Activated naive CD4-positive, alpha-beta T cell treated with anti-CD3 and anti-CD28 coated beads, Interleukin-2, amount 50 U/mL, for 16 hours (primary cell): ENCODE results near the gene P2RX3.

Source experiments
- DNase-seq: peaks from one replicate; pipeline ENCODE4 v3.0.0-alpha.2; 2020

The P2RX3 gene

GRCh38 chr11:57310630-57311086 is 27.5 kb upstream of the P2RX3 start:
- DNase-seq, result no peak

DNA sequence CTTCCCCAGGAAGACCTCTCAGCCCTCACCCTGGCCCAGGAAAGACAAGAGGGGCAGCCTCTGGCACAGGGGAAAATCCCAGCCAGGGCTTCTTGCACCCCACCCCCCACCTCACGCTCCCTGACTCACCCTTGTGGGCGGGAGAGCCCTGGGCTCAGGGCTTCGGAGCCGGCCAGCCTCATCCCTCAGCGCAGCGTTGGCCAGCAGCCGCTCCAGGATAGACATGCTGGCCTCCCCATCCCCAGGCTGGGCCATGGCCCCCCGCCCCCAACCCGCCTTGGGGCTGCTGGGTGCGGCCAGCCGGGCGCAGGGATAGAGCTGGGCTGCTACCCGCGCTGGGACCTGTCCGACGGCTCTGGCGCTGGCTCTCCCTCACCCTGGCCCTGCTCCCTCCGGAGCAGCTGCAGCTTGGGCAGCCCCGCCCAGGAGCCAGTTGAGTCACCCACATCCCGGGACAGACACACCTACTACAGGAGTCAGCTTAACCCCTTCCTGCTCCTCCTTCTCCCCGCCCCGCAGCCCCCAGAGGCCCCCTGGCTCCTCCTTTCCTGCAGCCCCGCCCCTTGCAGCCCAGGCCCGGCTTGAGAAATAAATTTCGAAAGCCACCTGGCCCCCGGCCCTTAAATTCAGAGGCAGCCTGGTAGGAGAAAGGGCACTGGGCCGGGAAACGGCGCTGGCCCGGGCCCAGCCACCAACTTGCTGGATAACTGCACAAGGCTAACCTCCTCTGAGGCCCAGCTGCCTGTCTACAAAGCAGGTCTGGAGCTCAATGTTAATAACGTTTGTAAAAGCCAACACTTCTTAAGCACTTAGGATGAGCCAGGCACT is 26.8 kb upstream of the P2RX3 start:
- DNase-seq, result peak; percentile 49

- no peak for DNase-seq
Measured at GRCh38 chr11:57312511-57313021, 25.6 kb upstream of the P2RX3 start.

DNA sequence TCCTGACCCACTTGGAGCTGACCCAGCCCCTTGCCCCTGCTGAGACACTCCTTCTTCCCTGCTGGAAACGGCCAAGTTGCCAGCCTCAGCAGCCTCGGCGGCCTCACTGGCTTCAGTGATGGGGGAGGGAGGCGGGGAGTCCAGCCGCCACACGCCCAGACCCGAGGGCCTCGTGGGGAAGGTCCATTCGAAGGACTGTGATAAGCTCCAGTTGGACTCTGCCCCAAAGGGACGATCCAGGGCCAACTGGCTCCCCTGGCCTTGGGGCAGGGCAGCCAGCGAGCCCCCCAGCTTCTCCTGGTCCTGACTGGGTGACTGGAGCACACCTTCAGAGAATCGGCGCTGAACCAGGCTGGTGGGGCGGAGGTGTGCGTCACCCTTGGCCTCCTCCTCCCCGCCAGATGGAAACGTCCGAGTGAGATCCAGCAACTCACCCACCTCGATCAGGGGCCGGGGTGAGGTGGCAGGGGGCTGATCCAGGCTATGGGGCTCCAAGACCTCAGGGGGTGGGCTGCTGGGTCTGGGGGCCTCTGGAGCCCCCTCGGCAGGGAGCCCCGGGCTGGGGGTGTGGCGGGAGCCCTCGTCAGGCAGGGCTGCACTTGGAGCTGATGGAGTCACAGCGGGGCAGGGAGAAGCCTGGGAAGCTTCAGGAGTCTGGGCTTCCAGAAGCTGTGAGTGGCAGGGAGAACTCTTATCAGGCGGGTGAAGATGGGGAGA is 24.9 kb upstream of the P2RX3 start:
- no peak for DNase-seq

- no peak for DNase-seq
Measured at GRCh38 chr11:57313788-57314135, 24.4 kb upstream of the P2RX3 start.

GRCh38 chr11:57314221-57314973 is 23.8 kb upstream of the P2RX3 start:
- no peak for DNase-seq

GRCh38 chr11:57315491-57315890 is 22.7 kb upstream of the P2RX3 start:
- no peak for DNase-seq

DNA sequence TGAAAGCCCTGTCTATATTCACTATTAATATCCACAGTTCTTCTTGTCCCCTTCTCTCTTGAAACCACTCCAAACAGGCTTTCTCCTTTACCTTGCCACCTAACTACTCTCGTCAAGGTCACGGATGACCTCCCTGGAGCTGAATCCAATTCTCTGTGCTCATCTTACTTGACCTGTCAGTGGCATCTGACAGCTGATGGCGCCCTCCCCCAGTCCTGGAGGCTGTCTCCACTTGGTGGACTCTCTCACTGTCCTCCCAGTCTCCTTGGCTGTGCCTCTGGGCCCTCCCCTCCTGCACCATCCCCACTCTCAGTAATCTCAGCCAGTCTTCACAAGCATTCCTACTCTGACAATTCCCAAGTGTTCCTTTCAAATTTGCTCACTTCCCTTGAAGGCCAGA is 22.1 kb upstream of the P2RX3 start:
- DNase-seq, result no peak

DNA sequence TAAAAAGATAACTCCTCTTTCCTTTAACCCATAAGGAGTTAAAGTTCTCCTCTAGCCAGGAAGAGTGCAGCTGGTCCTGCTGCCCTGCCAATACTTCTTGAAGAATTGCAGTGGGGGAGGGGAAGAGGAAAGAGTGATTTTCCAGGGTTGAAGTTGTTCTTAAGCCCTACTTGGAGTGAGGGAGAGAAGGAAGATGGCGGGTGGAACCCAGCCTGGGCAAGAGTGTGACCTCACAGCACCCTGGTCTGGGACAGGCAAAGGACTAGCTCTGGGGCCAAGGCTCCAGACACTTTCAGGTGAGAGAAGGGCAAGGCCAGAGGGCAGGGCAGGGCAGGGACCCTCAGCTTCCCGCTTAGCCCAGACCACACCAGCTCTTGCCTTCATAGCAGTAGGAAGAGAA is 20.0 kb upstream of the P2RX3 start:
- no peak for DNase-seq

DNA sequence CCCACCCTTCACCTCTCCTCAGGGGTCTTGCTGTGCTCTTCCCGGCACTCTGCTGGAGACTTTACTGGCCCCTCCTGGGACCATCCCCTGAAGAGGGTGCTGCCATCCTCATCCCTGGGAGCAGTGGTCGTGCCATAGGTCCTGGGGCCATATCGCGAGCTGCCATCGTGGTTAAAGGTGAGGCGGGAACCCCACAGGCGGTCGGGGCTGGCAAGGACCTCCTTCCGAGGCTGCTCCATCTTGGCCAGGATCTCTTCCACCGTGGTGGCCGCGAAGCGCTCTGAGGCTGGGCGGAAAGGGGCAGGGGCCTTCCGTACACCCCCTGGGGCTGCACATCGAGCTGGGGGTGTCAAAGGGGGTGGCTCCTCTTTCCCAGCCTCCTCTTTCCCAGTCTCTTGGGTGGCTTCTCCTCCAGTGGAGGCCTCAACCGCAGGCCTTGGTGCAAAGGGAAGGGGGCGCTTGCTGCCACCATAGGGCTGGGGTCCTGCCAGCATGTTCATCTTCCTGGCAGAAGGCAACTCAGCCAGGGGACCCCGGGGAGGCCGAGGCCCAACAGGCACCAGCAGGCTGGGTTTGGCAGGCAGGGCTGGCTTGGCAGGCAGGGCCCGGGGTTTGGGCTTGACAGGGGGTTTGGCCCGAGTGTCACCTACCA is 18.0 kb upstream of the P2RX3 start:
- no peak for DNase-seq

DNA sequence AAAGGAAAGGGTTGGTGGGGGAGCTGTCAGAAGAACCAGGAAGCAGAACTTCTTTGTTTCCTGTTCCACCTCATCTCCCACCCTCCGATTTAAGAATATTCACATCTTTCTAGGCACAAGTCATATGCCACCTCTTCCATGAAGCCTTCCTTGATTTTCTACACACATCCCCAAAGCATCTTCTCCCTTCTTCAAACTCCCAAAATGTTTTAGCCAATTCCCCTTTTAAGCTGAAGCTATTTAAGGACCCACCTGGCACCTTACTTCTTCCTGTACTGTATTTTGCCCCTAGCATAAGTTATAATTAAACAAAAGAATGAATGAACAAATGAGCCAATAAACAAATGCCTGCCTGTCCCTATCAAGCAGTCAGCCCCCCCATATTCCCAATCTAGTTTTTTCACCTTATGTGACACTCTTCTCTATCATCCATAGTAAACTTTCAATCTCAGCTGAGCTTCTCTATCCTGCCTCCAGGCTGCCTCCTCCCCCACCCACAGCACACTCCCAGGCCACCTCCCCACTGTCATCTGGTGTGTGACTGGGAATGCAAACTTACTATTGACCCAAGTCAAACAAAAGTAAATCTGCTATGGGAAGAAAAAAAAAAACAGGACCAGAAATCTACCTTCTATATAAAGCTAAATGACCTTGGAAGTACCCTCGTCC is 17.3 kb upstream of the P2RX3 start:
- DNase-seq, result no peak

DNA sequence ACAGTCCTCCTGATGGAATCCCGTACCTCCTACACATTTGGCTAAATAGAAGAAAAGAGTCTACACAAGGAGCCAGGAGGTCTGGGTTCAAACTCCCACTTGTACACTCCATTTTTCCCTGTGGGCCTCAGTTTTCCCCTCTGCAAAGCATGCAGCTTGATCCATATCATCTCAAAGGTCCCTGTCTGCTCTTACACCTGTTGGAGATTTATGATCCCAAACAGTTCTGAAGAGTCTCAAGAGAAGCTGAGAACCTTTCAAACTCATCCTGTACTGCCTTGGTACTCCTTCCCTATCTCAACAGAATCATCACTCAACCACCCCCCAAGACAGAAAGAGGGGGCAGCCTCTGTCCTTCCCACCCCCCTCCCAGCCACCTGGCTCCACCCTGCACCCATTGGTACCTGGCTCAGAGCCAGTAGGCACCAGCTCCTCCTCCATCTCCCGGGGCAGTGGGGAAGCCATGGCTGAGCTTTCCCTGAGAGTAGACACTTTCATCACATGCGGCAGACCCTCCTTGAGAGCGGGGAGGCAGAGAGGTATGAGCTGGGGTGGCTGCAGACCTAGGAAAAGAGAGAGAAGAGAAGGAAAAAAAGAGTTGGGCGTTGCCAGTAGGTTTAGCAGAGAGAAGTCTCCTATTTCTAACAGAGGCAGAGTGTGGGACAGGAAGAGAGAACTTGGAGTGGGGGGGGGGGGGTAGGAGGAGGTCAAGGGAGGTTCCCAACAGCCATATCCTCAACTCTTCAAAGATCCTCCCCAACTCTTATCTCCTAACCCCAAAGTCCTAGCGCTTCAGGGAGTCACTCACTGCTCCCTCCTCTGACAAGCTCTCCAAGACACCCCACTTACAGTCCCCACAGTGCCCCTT is 16.5 kb upstream of the P2RX3 start:
- DNase-seq, result no peak

DNA sequence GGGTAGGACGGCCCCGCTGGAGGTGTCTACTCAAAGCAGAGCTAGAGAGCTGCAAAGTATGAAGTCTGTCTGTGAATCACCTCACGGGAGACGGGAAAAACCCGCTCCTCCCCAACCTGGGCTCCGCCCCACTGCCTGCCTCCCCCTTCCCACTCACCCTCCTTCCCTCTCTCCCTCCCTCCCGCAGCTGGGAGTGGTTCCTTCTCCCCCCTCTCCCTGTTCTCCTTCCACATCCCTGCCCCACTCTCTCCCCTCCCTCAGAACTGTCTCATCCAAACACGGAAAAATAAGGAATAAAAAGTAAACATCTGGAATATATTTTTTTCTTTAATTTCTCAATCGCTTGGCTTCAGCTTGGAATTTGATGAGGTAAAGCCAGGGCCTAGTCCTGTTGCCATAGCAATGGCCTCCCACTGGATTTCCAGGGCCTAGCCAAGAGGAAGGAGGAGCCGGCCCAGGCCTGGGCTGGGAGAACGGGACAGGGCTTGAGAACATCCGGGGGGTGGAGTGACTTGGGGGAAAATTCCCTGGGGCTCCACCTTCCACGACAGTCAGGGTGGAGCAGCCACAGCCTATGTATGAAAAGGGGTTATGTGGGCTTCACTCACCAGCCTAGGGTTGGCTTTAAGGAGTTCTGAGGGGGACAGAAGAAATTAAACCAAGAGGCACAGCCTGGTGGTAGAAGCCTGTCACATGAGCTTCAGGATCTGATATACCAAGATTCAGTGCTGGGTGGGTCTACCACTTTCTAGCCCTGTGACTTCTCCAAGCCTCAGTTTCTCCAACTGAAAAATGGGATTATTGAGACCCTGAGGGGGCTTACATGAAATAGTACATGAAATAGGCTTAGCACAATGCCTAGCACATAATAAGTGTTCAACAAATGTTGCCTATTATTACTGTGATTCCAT is 15.6 kb upstream of the P2RX3 start:
- no peak for DNase-seq

DNA sequence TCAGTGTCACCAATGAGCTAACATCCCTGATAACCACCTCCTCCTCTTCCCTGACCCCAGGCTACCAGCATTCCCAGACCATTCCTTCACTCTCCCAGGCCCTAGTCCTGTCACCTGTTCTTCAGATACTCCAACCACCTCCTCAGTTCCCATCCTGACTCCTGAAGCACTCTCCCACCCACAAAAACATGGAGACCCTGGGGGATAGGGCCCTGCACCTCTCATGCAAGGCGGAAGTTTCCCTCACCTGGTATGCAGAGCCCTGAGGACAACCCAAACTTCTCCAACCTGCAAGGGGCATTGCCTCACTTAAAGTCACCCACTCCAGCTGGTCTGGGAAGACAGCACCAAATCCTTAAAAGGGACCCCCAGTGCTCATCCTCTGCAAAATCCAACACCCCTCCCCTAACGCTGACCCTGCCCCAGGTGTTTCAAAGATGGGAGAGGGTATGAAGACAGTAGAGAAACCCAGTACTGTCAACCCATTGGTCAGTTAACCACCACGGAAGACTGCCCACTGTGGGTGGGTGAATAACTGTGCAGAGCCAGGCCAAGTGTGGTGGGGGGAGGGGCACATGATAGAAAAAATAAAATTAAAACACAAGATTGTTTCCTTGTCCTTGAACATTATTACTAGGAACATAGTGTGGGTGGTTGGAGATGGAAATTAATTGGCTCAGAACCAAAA is 14.8 kb upstream of the P2RX3 start:
- no peak for DNase-seq

DNA sequence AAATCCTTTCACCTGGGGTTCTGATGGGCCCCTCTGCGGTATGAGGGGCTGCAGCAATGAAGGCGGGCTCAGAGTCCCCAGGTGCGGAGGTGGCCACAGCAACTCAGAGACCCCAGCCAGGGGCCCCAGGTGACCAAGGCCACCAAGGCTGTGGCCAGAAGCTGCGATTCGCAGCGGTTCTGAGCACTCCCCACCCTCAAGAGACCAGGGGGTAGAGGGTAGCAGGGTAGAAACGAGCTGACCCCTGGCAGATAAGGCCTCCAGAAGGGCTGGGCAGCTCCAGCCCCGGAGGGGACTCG is 14.3 kb upstream of the P2RX3 start:
- DNase-seq, result no peak

DNA sequence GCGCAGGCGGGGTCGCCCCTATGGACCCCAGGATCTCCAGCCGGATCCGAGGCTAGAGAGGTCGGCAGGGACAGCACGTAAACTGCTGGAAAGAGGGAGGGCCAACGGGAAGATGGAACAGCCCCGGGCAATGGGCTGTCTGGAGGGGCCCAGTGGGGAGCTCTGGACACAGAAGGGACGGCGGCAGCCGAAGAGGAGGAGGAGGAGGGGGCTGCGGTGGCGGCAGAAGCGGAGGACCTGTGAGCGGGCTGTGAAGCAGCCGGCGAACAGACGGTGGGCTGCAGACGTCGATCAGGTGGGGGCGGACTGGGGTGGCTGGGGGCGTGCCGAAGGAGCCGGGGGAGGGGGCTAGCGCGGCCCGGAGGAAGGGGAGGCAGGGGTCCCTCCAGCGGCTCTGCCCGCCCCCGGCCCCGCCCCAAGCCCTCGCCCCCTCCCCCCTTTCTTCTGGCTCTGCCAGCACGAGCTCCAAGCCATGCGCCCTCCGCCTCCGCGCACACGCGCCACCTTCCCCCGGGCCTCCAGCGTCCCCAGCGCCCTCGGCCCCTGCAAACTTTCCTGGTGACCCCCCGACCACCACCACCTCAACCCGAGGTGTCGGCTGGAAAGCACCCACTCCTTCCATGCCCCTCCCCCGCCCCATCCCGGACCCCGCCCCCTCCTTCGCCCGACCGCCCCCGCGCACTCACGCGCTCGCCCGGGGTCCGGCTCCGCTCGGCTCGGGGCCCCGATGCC is 13.8 kb upstream of the P2RX3 start:
- no peak for DNase-seq

- peak; percentile 92 for DNase-seq
Measured at GRCh38 chr11:57324886-57325734, 13.0 kb upstream of the P2RX3 start, which contains the start of gene TNKS1BP1. Gene TNKS1BP1 (minus strand): TSS chr11:57324952. CDS start chr11:57321885, 3,067 bp downstream.

DNA sequence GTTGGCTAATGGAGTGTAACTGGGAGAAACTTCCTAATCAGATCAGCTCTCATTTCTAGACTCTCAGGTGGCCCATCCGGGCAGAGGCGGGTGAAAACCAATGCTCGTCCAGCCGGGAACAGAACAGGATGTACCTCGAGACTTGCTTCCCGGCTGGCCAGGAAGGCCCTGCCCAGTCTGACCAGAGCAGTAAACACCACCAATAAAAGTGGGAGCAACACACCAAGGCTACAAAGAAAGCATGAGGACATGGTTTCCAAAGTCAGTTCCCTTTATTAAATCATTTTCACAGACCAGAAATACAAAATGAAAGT is 12.5 kb upstream of the P2RX3 start:
- no peak for DNase-seq
